ENCODE measurements around the gene RASA2. TPM values are rescaled to one million over a fixed set of nuclear protein-coding genes. Genes with fewer than 3 reads are reported as not detected.

RASA2 gene
- total and polyA plus RNA-seq, 2 of the 8 experiments (the other 6 are each of a cell fraction or from before 2014, with no cell fraction given), result 3.5 to 15.9 TPM

DNA sequence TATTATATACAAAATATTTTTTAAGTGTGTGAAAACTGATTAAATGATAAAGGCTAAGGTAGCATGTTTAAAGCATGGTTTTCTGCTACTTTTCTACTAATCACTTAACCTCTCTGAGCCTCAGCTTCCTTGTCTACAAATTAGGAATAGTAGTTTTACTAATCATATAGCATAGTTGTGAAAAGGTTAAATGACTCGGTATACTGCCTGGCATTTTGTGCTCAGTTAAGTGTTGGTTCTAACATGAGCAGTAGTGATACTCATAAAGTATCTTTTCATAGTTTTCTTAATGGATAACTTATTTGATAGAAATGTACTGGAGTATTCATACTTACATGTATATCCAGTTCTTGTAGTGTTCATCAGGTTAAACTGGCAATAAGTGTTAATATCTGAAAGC, 13.6 kb downstream of the RASA2 start:
- peaks cover 3 to 70% of the 10 kb centered on the region in 2 experiments; a peak in 2 of 4 replicates for H3K79me2 ChIP-seq (ENCODE audit: control insufficient read depth in 1 of 2, insufficient read depth in 2 of 2, low read length in 2 of 2)
- TF ChIP-seq HDAC2 (IDR thresholded peaks at IDR 0.05; ENCODE audit: borderline replicate concordance in 1 of 2, low read depth in 2 of 2, low read length in 2 of 2), result no peak
- TF ChIP-seq, protein P1, sequence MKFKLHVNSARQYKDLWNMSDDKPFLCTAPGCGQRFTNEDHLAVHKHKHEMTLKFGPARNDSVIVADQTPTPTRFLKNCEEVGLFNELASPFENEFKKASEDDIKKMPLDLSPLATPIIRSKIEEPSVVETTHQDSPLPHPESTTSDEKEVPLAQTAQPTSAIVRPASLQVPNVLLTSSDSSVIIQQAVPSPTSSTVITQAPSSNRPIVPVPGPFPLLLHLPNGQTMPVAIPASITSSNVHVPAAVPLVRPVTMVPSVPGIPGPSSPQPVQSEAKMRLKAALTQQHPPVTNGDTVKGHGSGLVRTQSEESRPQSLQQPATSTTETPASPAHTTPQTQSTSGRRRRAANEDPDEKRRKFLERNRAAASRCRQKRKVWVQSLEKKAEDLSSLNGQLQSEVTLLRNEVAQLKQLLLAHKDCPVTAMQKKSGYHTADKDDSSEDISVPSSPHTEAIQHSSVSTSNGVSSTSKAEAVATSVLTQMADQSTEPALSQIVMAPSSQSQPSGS (IDR thresholded peaks at IDR 0.05; ENCODE audit: low read length), result no peak
- POLR2A ChIA-PET (ENCODE audit: partially characterized antibody), result interaction anchor here (0.9 kb wide), 1 partner anchor 13 kb away, joined by 5 read pairs; no protein-coding TSS in a partner anchor

More for the DNA sequence above, 13.6 kb downstream of the RASA2 start:
- Histone ChIP-seq H3K79me1 (ENCODE audit: low read depth, low read length) (peaks cover 5% of the 10 kb centered on the region; the same call in 1 of the 2 replicates), H3K27ac (ENCODE audit: low read depth, low read length) (no peak overlapping the region), H4K8ac (ENCODE audit: extremely low read depth, insufficient read depth, low read length) (no peak overlapping the region), H3K9me3 (ENCODE audit: insufficient read depth in 2 of 2, low read depth in 1 of 2, low read length in 1 of 2) (no peaks in the 10 kb centered on the region), H4K20me1 (replicated peaks in 1 of 2; ENCODE audit: control insufficient read depth in 1 of 2, insufficient read depth in 2 of 2, low read length in 2 of 2) (peaks cover 0 to 4% of the 10 kb centered on the region in 2 experiments), H2BK12ac (ENCODE audit: low read depth, low read length) (no peak overlapping the region), H3K56ac (replicated peaks; ENCODE audit: insufficient read length, low read depth, low read length) (no peak overlapping the region), H3K4me3 (ENCODE audit: extremely low read depth in 1 of 4, insufficient read depth in 2 of 4, low read depth in 3 of 4, low read length in 4 of 4) (no peak overlapping the region), H3K9ac (replicated peaks in 1 of 4; ENCODE audit: extremely low read depth in 1 of 4, low read depth in 3 of 4, low read length in 3 of 4) (no peak overlapping the region), H3K27me3 (replicated peaks in 1 of 4; ENCODE audit: control insufficient read depth in 3 of 4, extremely low read depth in 1 of 4, insufficient read depth in 3 of 4, low read length in 3 of 4) (no peaks in the 10 kb centered on the region), H3K23me2 (ENCODE audit: low read depth, low read length) (no peaks in the 10 kb centered on the region), H4K5ac (ENCODE audit: insufficient read length, low read depth, low read length) (no peak overlapping the region), H3K4me1 (replicated peaks in 1 of 4; ENCODE audit: control insufficient read depth in 3 of 4, insufficient read depth in 4 of 4, low read length in 3 of 4) (no peaks in the 10 kb centered on the region), H3K14ac (ENCODE audit: insufficient read length) (no peak overlapping the region), H3K18ac (ENCODE audit: extremely low read depth, low read length) (no peak overlapping the region), H2AFZ (ENCODE audit: low read length) (no peak overlapping the region), H3K23ac (ENCODE audit: insufficient read length) (no peak overlapping the region), H3K36me3 (ENCODE audit: control insufficient read depth in 2 of 4, insufficient read depth in 4 of 4, low read length in 3 of 4) (no peaks in the 10 kb centered on the region), H3K4me2 (ENCODE audit: insufficient read depth in 1 of 2, low read depth in 2 of 2, low read length in 2 of 2) (no peak overlapping the region), H4K91ac (replicated peaks; ENCODE audit: insufficient read length, low read length) (no peak overlapping the region), H2BK5ac (ENCODE audit: low read depth, low read length) (no peak overlapping the region), H2BK120ac (replicated peaks; ENCODE audit: low read depth, low read length) (no peak overlapping the region), H2BK15ac (ENCODE audit: low read length) (no peak overlapping the region), H2AK5ac (ENCODE audit: low read depth, low read length) (no peak overlapping the region), H2BK20ac (ENCODE audit: low read length) (no peak overlapping the region), H3K4ac (replicated peaks; ENCODE audit: insufficient read length, low read depth, low read length) (no peak overlapping the region)
- FAIRE-seq (no peak), DNase-seq (ENCODE audit: low read depth in 1 of 2, low spot score in 2 of 2) (no peak)
- WGBS, 2 experiments (ENCODE audit: extremely low coverage in 1 of 2, insufficient coverage in 1 of 2, insufficient read length in 1 of 2, insufficient replicate concordance in 2 of 2, low coverage in 1 of 2, low lambda C conversion rate in 2 of 2, missing lambda C conversion rate in 1 of 2), result 89% methylated on average over 1 of the region's 1 CpG; no CpG with 5 or more reads in 1 of the 2 experiments
- CTCF ChIA-PET (ENCODE audit: partially characterized antibody), result interaction anchor here (1.3 to 1.9 kb wide), 3 partner anchors 9 to 61 kb away, joined by 4 to 7 read pairs (median 4); no protein-coding TSS in a partner anchor

All from H1 (cell line).